HG02870 (cell line): Measurements from ENCODE around the gene CAPG.
"Not testable (repeated sequence)": the region's sequence is repeated elsewhere in the genome, so short reads cannot be mapped to it uniquely, and the experiment has no call there.

Experiments
- ATAC-seq: cut with Tn5 transposase; IDR thresholded peaks from one replicate; pipeline ENCODE4 v1.9.1; 2021; ENCODE audit warnings: mild to moderate bottlenecking, moderate library complexity; ENCODE audit not compliant: unreplicated experiment

Gene CAPG

GRCh38 chr2:85421260-85422071 is 11.3 kb upstream of the CAPG start:
- ATAC-seq = no peak

GRCh38 chr2:85420536-85421259 is 10.5 kb upstream of the CAPG start:
- peak; percentile 51 for ATAC-seq

GRCh38 chr2:85419009-85419675 is 9.0 kb upstream of the CAPG start:
- no peak for ATAC-seq

- ATAC-seq = peak; percentile 79
Measured at GRCh38 chr2:85418132-85419008, 8.2 kb upstream of the CAPG start, which contains the start of gene SH2D6. Gene SH2D6 (plus strand): TSS chr2:85418714. CDS start chr2:85429466, 10,752 bp downstream.

GRCh38 chr2:85415980-85416650 is 5.9 kb upstream of the CAPG start:
- no peak for ATAC-seq

GRCh38 chr2:85414761-85415553 is 4.8 kb upstream of the CAPG start:
- no peak for ATAC-seq

GRCh38 chr2:85414421-85414759 is 4.2 kb upstream of the CAPG start:
- ATAC-seq = not testable (repeated sequence)

GRCh38 chr2:85413592-85414420 is 3.6 kb upstream of the CAPG start:
- ATAC-seq = no peak

GRCh38 chr2:85411405-85411748 is 1.2 kb upstream of the CAPG start:
- no peak for ATAC-seq

GRCh38 chr2:85410584-85411404 is 628 bp upstream of the CAPG start:
- ATAC-seq = no peak

- ATAC-seq = peak; percentile 35
Measured at GRCh38 chr2:85405201-85406059, 4.7 kb downstream of the CAPG start.

GRCh38 chr2:85401844-85402243 is 8.3 kb downstream of the CAPG start:
- no peak for ATAC-seq

- no peak for ATAC-seq
Measured at GRCh38 chr2:85401464-85401805, 8.7 kb downstream of the CAPG start.

GRCh38 chr2:85400541-85401463 is 9.4 kb downstream of the CAPG start:
- no peak for ATAC-seq

GRCh38 chr2:85400023-85400422 is 10.1 kb downstream of the CAPG start:
- ATAC-seq = no peak

GRCh38 chr2:85399183-85399455 is 11.0 kb downstream of the CAPG start:
- no peak for ATAC-seq
